NCI-H1417 (cell line): ENCODE measurements around the gene PARN.
"Not testable (repeated sequence)": the region's sequence is repeated elsewhere in the genome, so short reads cannot be mapped to it uniquely, and the experiment has no call there.

Experiments
- DNase-seq, 3 experiments: peaks; one replicate each; lab custom pipeline; 2025; lab: John Stamatoyannopoulos, UW

PARN gene

GRCh38 chr16:14400978-14401710, 228.9 kb downstream of the PARN start:
- DNase-seq: not testable (repeated sequence)

- DNase-seq: no peak
Measured at GRCh38 chr16:14400285-14400977, 229.6 kb downstream of the PARN start.

- DNase-seq: peak in 1 of 3 experiments; percentile 3
Measured at GRCh38 chr16:14399378-14400284, 230.4 kb downstream of the PARN start.

GRCh38 chr16:14398014-14398717, 231.9 kb downstream of the PARN start:
- DNase-seq: no peak

- not testable (repeated sequence) for DNase-seq
Measured at GRCh38 chr16:14395710-14396304, 234.3 kb downstream of the PARN start.

- DNase-seq: no peak
Measured at GRCh38 chr16:14394834-14395233, 235.2 kb downstream of the PARN start.

GRCh38 chr16:14392960-14393359, 237.1 kb downstream of the PARN start:
- DNase-seq: no peak

- DNase-seq: no peak
Measured at GRCh38 chr16:14389359-14389758, 240.7 kb downstream of the PARN start.

GRCh38 chr16:14388243-14388642, 241.8 kb downstream of the PARN start:
- DNase-seq: no peak

GRCh38 chr16:14386115-14386514, 243.9 kb downstream of the PARN start:
- no peak for DNase-seq
